HEK293 (cell line): Measurements from ENCODE around the gene JPH4.

Experiments used
- CTCF ChIA-PET: fragments of 350-600 bp; formaldehyde crosslinking; extraction: SDS; loops from one replicate; lab custom pipeline; 2021; ENCODE audit warnings: antibody characterized with exemption; lab: Yijun Ruan, JAX
- POLR2A ChIA-PET: fragments of 300-600 bp; formaldehyde crosslinking; extraction: SDS; loops from one replicate; lab custom pipeline; 2020; ENCODE audit warnings: antibody characterized with exemption, inconsistent platforms; lab: Yijun Ruan, JAX
- H3K27ac ChIP-seq: fragments of 200-500 bp; sonication (Bioruptor generic); 2 replicates; pipeline ENCODE4 v1.5.1; 2014; ENCODE audit warnings: low read depth, low read length, control low read depth, inconsistent platforms; ENCODE audit errors: extremely low read depth
- H3K36me3 ChIP-seq, 2 experiments: fragments of 200-500 bp in 1 of 2; sonication (Bioruptor generic) in 1 of 2; 1 replicate in 1 of 2; 2 replicates in 1 of 2; pipeline ENCODE4 v1.5.1; 2014 to 2017; ENCODE audit warnings: inconsistent platforms in 2 of 2, low read length in 2 of 2; ENCODE audit not compliant: control insufficient read depth in 2 of 2, insufficient read depth in 1 of 2
- H3K4me1 ChIP-seq: fragments of 200-500 bp; sonication (Bioruptor generic); 2 replicates; pipeline ENCODE4 v1.5.1; 2014; ENCODE audit warnings: mild to moderate bottlenecking, low read length, inconsistent platforms; ENCODE audit not compliant: control insufficient read depth, insufficient read depth
- H3K4me3 ChIP-seq: 2 replicates; pipeline ENCODE4 v1.5.1; 2011; ENCODE audit warnings: low read depth, mild to moderate bottlenecking, control low read depth, low read length, moderate library complexity
- H3K9me3 ChIP-seq: fragments of 200-500 bp; sonication (Bioruptor generic); 2 replicates; pipeline ENCODE4 v1.5.1; 2014; ENCODE audit warnings: low read depth, low read length, inconsistent platforms; ENCODE audit not compliant: control insufficient read depth, insufficient read depth
- KLF9 ChIP-seq: fragments of 450-650 bp; formaldehyde crosslinking; IDR thresholded peaks from 2 replicates; pipeline ENCODE4 v1.5.1; 2016; ENCODE audit warnings: missing biosample characterization, missing genetic modification characterization, low read depth
- PRDM1 ChIP-seq: fragments of 450-650 bp; formaldehyde crosslinking; IDR thresholded peaks from 2 replicates; pipeline ENCODE4; 2016; ENCODE audit warnings: missing biosample characterization, missing genetic modification characterization
- RBAK ChIP-seq: fragments of 450-650 bp; formaldehyde crosslinking; IDR thresholded peaks from 2 replicates; pipeline ENCODE4 v1.5.1; 2016; ENCODE audit warnings: missing biosample characterization, missing genetic modification characterization
- SALL2 ChIP-seq: fragments of 450-650 bp; formaldehyde crosslinking; IDR thresholded peaks from 2 replicates; pipeline ENCODE4 v1.5.0; 2017; ENCODE audit warnings: missing biosample characterization, mild to moderate bottlenecking, missing genetic modification characterization, borderline replicate concordance
- YY2 ChIP-seq: fragments of 450-650 bp; formaldehyde crosslinking; IDR thresholded peaks from 2 replicates; pipeline ENCODE4 v1.5.1; 2016; ENCODE audit warnings: missing biosample characterization, missing genetic modification characterization
- ZBTB20 ChIP-seq: fragments of 450-650 bp; formaldehyde crosslinking; IDR thresholded peaks from 2 replicates; pipeline ENCODE4 v1.5.1; 2016; ENCODE audit warnings: missing biosample characterization, missing genetic modification characterization
- ZNF157 ChIP-seq: fragments of 450-650 bp; formaldehyde crosslinking; IDR thresholded peaks from 2 replicates; pipeline ENCODE4 v1.5.1; 2016; ENCODE audit warnings: missing biosample characterization, missing genetic modification characterization
- ZNF169 ChIP-seq: fragments of 450-650 bp; formaldehyde crosslinking; IDR thresholded peaks from 2 replicates; pipeline ENCODE4 v1.5.1; 2016; ENCODE audit warnings: missing biosample characterization, missing genetic modification characterization
- ZNF223 ChIP-seq: fragments of 450-650 bp; formaldehyde crosslinking; IDR thresholded peaks from 2 replicates; pipeline ENCODE4 v1.5.1; 2016; ENCODE audit warnings: missing biosample characterization, missing genetic modification characterization
- ZNF292 ChIP-seq: fragments of 450-650 bp; formaldehyde crosslinking; IDR thresholded peaks from 2 replicates; pipeline ENCODE4 v1.5.1; 2016; ENCODE audit warnings: low read depth, missing biosample characterization, missing genetic modification characterization, borderline replicate concordance
- ZNF596 ChIP-seq: fragments of 450-650 bp; IDR thresholded peaks from 2 replicates; pipeline ENCODE4 v1.5.0; 2018; ENCODE audit warnings: missing biosample characterization, mild to moderate bottlenecking, missing genetic modification characterization, moderate library complexity
- ZNF610 ChIP-seq: fragments of 450-650 bp; formaldehyde crosslinking; IDR thresholded peaks from 2 replicates; pipeline ENCODE4 v1.5.1; 2016; ENCODE audit warnings: missing biosample characterization, missing genetic modification characterization, borderline replicate concordance
- ZNF670 ChIP-seq: fragments of 450-650 bp; formaldehyde crosslinking; IDR thresholded peaks from 2 replicates; pipeline ENCODE4 v1.5.1; 2016; ENCODE audit warnings: missing biosample characterization, missing genetic modification characterization, low read depth
- ZNF768 ChIP-seq: fragments of 450-650 bp; formaldehyde crosslinking; IDR thresholded peaks from 2 replicates; pipeline ENCODE4 v1.5.1; 2018; ENCODE audit warnings: missing biosample characterization, mild to moderate bottlenecking, missing genetic modification characterization
- ZNF830 ChIP-seq: fragments of 450-650 bp; IDR thresholded peaks from 2 replicates; pipeline ENCODE4 v1.5.0; 2018; ENCODE audit warnings: missing biosample characterization, missing genetic modification characterization, low read depth, mild to moderate bottlenecking, moderate library complexity
- ZSCAN23 ChIP-seq: fragments of 450-650 bp; formaldehyde crosslinking; IDR thresholded peaks from 2 replicates; pipeline ENCODE4 v1.5.1; 2016; ENCODE audit warnings: missing biosample characterization, missing genetic modification characterization
- TF ChIP-seq, protein P1 (sequence below): fragments of 450-650 bp; formaldehyde crosslinking; IDR thresholded peaks from 2 replicates; pipeline ENCODE4 v1.5.1; 2016; ENCODE audit warnings: missing biosample characterization, missing genetic modification characterization
- TF ChIP-seq, protein P2 (sequence below): fragments of 450-650 bp; formaldehyde crosslinking; IDR thresholded peaks from 2 replicates; pipeline ENCODE4 v1.5.1; 2016; ENCODE audit warnings: missing biosample characterization, missing genetic modification characterization
- TF ChIP-seq, protein P3 (sequence below): fragments of 450-650 bp; formaldehyde crosslinking; IDR thresholded peaks from 2 replicates; pipeline ENCODE4 v1.5.1; 2016; ENCODE audit warnings: missing biosample characterization, missing genetic modification characterization
- TF ChIP-seq, protein P4 (sequence below): fragments of 450-650 bp; formaldehyde crosslinking; IDR thresholded peaks from 2 replicates; pipeline ENCODE4 v1.5.1; 2017; ENCODE audit warnings: missing biosample characterization, missing genetic modification characterization
- TF ChIP-seq, protein P5 (sequence below): fragments of 450-650 bp; formaldehyde crosslinking; IDR thresholded peaks from 2 replicates; pipeline ENCODE4 v1.5.1; 2017; ENCODE audit warnings: missing biosample characterization, missing genetic modification characterization

Gene JPH4

DNA sequence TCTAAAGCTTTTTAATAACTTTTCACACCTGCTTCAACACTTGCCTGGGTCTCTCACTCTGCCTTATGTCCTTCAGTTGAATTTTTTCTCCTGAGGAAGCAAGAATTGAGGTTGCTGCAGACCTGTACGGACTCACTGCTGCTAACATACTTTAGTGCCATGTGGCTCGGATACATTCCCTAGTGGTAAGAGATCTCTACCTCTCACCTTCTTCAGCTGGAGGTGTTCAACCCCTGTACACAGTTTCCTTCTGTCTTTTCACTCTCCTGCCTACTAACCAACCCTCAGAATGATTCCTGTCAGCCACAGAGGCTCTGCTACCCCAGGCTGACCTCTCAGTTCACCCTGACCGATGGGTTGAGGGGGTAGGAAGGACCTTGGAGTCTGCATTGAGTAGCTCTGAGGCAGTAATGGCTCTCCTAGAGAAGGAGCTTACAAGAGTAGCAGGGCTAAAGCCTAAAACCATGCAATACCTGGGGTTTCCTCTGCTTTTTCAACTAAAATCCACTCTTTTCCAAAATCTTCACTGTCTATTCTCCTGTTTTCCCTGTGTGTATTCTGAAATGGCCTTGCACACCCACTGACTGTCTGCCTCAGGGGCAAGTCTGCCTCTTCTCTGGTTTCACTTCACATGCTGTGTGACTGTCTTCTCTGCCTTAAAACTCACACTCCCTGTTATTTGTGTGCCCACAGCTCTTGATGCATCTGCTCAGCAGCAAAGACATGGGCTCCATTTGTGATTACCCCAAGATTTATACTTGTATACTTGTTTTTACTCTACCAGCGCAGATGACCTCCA, 43.5 kb upstream of the JPH4 start (continued):
- no peak for TF ChIP-seq SALL2 (tag by site-specific recombination)
- no peak for TF ChIP-seq ZNF610 (tag by site-specific recombination)
- no peak for TF ChIP-seq PRDM1 (tag by site-specific recombination)
- TF ChIP-seq, all 188 proteins: peak for 0

DNA sequence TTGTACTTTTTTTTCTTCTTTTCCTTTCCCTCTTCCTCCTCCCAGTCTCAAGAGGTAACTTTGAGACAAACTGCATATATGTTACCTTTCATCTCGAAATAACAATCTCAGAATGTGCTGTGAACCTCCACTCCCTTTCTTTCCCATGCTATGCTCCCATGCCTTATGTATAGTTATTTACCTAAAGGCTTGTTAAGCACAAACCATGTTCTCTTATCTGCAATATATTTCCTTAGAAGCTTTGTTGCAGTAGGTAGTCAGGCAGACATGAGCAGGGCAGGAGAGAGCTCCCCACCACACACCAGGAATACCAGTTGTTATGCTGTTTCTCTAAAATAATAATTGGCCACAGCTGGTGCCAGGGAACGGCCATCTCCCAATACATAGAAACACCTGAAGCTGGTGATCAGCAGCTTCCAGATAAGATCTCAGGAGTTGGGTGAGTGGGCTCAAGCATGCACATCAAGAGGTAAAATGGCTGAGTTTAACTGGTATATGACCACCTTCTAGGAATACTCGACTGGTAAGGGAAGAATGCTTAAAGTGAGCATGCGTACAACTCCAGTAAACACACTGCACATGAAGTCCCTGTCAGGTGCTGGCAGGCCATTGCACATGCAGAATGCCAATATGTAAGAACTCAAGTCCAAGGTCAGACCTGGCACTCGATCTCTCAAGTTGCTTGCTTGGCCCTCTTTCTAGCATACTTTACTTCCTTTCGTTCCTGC, 42.8 kb upstream of the JPH4 start:
- no peaks in the 10 kb centered on the region for H3K9me3 ChIP-seq
- CTCF ChIA-PET = interaction anchor here (0.6 to 3.9 kb wide), 3 partner anchors 10 to 289 kb away, joined by 3 to 23 read pairs (median 4); no protein-coding TSS in a partner anchor
- no peaks in the 10 kb centered on the region for H3K36me3 ChIP-seq
- POLR2A ChIA-PET = no interaction called here
- H3K27ac ChIP-seq = no peak overlapping the region
- no peaks in the 10 kb centered on the region for H3K4me1 ChIP-seq
- TF ChIP-seq, protein P1, sequence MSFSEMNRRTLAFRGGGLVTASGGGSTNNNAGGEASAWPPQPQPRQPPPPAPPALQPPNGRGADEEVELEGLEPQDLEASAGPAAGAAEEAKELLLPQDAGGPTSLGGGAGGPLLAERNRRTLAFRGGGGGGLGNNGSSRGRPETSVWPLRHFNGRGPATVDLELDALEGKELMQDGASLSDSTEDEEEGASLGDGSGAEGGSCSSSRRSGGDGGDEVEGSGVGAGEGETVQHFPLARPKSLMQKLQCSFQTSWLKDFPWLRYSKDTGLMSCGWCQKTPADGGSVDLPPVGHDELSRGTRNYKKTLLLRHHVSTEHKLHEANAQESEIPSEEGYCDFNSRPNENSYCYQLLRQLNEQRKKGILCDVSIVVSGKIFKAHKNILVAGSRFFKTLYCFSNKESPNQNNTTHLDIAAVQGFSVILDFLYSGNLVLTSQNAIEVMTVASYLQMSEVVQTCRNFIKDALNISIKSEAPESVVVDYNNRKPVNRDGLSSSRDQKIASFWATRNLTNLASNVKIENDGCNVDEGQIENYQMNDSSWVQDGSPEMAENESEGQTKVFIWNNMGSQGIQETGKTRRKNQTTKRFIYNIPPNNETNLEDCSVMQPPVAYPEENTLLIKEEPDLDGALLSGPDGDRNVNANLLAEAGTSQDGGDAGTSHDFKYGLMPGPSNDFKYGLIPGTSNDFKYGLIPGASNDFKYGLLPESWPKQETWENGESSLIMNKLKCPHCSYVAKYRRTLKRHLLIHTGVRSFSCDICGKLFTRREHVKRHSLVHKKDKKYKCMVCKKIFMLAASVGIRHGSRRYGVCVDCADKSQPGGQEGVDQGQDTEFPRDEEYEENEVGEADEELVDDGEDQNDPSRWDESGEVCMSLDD (tag by site-specific recombination) = no peak
- TF ChIP-seq ZSCAN23 (tag by site-specific recombination) (no peak), RBAK (tag by site-specific recombination) (no peak), ZNF830 (tag by site-specific recombination) (no peak), ZNF670 (tag by site-specific recombination) (no peak), ZNF157 (no peak), YY2 (tag by site-specific recombination) (no peak), ZNF223 (tag by site-specific recombination) (no peak), ZNF292 (tag by site-specific recombination) (no peak), ZNF768 (tag by site-specific recombination) (no peak), KLF9 (tag by site-specific recombination) (no peak), ZNF169 (no peak), ZBTB20 (tag by site-specific recombination) (no peak), ZNF596 (tag by site-specific recombination) (no peak)
- TF ChIP-seq, protein P2, sequence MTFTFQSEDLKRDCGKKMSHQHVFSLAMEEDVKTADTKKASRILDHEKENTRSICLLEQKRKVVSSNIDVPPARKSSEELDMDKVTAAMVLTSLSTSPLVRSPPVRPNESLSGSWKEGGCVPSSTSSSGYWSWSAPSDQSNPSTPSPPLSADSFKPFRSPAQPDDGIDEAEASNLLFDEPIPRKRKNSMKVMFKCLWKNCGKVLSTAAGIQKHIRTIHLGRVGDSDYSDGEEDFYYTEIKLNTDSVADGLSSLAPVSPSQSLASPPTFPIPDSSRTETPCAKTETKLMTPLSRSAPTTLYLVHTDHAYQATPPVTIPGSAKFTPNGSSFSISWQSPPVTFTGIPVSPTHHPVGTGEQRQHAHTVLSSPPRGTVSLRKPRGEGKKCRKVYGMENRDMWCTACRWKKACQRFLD (tag by site-specific recombination) = no peak
- TF ChIP-seq, protein P3, sequence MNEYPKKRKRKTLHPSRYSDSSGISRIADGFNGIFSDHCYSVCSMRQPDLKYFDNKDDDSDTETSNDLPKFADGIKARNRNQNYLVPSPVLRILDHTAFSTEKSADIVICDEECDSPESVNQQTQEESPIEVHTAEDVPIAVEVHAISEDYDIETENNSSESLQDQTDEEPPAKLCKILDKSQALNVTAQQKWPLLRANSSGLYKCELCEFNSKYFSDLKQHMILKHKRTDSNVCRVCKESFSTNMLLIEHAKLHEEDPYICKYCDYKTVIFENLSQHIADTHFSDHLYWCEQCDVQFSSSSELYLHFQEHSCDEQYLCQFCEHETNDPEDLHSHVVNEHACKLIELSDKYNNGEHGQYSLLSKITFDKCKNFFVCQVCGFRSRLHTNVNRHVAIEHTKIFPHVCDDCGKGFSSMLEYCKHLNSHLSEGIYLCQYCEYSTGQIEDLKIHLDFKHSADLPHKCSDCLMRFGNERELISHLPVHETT (tag by site-specific recombination) = no peak
- TF ChIP-seq, protein P4, sequence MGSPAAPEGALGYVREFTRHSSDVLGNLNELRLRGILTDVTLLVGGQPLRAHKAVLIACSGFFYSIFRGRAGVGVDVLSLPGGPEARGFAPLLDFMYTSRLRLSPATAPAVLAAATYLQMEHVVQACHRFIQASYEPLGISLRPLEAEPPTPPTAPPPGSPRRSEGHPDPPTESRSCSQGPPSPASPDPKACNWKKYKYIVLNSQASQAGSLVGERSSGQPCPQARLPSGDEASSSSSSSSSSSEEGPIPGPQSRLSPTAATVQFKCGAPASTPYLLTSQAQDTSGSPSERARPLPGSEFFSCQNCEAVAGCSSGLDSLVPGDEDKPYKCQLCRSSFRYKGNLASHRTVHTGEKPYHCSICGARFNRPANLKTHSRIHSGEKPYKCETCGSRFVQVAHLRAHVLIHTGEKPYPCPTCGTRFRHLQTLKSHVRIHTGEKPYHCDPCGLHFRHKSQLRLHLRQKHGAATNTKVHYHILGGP (tag by site-specific recombination) = no peak
- TF ChIP-seq, protein P5, sequence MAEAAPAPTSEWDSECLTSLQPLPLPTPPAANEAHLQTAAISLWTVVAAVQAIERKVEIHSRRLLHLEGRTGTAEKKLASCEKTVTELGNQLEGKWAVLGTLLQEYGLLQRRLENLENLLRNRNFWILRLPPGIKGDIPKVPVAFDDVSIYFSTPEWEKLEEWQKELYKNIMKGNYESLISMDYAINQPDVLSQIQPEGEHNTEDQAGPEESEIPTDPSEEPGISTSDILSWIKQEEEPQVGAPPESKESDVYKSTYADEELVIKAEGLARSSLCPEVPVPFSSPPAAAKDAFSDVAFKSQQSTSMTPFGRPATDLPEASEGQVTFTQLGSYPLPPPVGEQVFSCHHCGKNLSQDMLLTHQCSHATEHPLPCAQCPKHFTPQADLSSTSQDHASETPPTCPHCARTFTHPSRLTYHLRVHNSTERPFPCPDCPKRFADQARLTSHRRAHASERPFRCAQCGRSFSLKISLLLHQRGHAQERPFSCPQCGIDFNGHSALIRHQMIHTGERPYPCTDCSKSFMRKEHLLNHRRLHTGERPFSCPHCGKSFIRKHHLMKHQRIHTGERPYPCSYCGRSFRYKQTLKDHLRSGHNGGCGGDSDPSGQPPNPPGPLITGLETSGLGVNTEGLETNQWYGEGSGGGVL = no peak
- H3K4me3 ChIP-seq = no peak overlapping the region
